GM23248 (cell line): ENCODE data around the gene HM13. TPM values are rescaled to one million over a fixed set of nuclear protein-coding genes. Genes with fewer than 3 reads are reported as not detected.

Source experiments
- DNase-seq: peaks from one replicate; pipeline ENCODE4 v3.0.0-alpha.2; 2015
- H2AFZ ChIP-seq: fragments of 200-600 bp; sonication (generic); 2 replicates; pipeline ENCODE4 v1.6.1; 2016; ENCODE audit warnings: antibody characterized with exemption
- H3F3A ChIP-seq: fragments of 200-600 bp; sonication (generic); 2 replicates; pipeline ENCODE4 v1.6.1; 2016; ENCODE audit warnings: mild to moderate bottlenecking, antibody characterized with exemption, mixed run types; ENCODE audit not compliant: insufficient read depth
- H3K27ac ChIP-seq: fragments of 200-600 bp; sonication (generic); 2 replicates; pipeline ENCODE4 v1.5.1; 2016; ENCODE audit warnings: mild to moderate bottlenecking
- H3K27me3 ChIP-seq: fragments of 200-600 bp; sonication (generic); replicated peaks from 2 replicates; pipeline ENCODE4 v1.6.1; 2016; ENCODE audit warnings: mild to moderate bottlenecking; ENCODE audit not compliant: insufficient read depth
- H3K36me3 ChIP-seq: fragments of 200-600 bp; sonication (generic); 2 replicates; pipeline ENCODE4 v1.6.1; 2016; ENCODE audit warnings: low read depth, mild to moderate bottlenecking
- H3K4me1 ChIP-seq: fragments of 200-600 bp; sonication (generic); 2 replicates; pipeline ENCODE4 v1.6.1; 2016; ENCODE audit warnings: mild to moderate bottlenecking; ENCODE audit not compliant: insufficient read depth
- H3K4me2 ChIP-seq: fragments of 200-600 bp; sonication (generic); one replicate; pipeline ENCODE4 v1.6.1; 2016; ENCODE audit warnings: mild to moderate bottlenecking; ENCODE audit not compliant: unreplicated experiment
- H3K4me3 ChIP-seq: fragments of 200-600 bp; sonication (generic); 2 replicates; pipeline ENCODE4 v1.5.1; 2016; ENCODE audit warnings: mild to moderate bottlenecking
- H3K79me2 ChIP-seq: fragments of 200-600 bp; sonication (generic); 2 replicates; pipeline ENCODE4 v1.6.1; 2016; ENCODE audit warnings: mild to moderate bottlenecking; ENCODE audit not compliant: insufficient read depth
- H3K9ac ChIP-seq: fragments of 200-600 bp; sonication (generic); 2 replicates; pipeline ENCODE4 v1.6.1; 2016; ENCODE audit warnings: mild to moderate bottlenecking
- H3K9me2 ChIP-seq: fragments of 200-600 bp; sonication (generic); 2 replicates; pipeline ENCODE4 v1.6.1; 2016; ENCODE audit warnings: mixed run types, mild to moderate bottlenecking, moderate library complexity; ENCODE audit not compliant: insufficient read depth
- H3K9me3 ChIP-seq: fragments of 200-600 bp; sonication (generic); one replicate; pipeline ENCODE4 v1.6.1; 2017; ENCODE audit warnings: low read depth
- H4K20me1 ChIP-seq: fragments of 200-600 bp; sonication (generic); 2 replicates; pipeline ENCODE4 v1.6.0; 2016; ENCODE audit not compliant: insufficient read depth
- EZH2 ChIP-seq: fragments of 200-600 bp; sonication (generic); IDR thresholded peaks from 2 replicates; pipeline ENCODE4 v1.6.1; 2018; ENCODE audit warnings: antibody characterized with exemption, mild to moderate bottlenecking; ENCODE audit not compliant: insufficient read depth, poor library complexity, severe bottlenecking
- EZH2phosphoT487 ChIP-seq: fragments of 200-600 bp; sonication (generic); IDR thresholded peaks from 2 replicates; pipeline ENCODE4 v1.6.1; 2018; ENCODE audit warnings: antibody characterized with exemption, moderate library complexity, mild to moderate bottlenecking, low read depth; ENCODE audit not compliant: insufficient read depth
- WGBS, 2 experiments: methylation state at CpG; one replicate each; pipeline ENCODE4 v1.1.6; 2015 to 2017; ENCODE audit warnings: low lambda C conversion rate in 2 of 2, low coverage in 1 of 2; ENCODE audit errors: missing lambda C conversion rate in 2 of 2; 5-methylcytosine and 5-hydroxymethylcytosine counted together
- in situ Hi-C: fragments of 300-500 bp; cut with MboI; formaldehyde crosslinking; loops from 2 replicates; pipeline ENCODE4 v1.15.0; 2020
- polyA plus RNA-seq: library from polyadenylated mRNA; unstranded; fragments of >200 nt; fragmentation: Nextera tagmentation; extraction: Ambion mirVana; gene quantifications from 2 replicates; pipeline ENCODE4 v1.2.1, GENCODE V29; 2016
- total RNA-seq: library from RNA; depleted of rRNA; stranded (reverse); fragments of >200 nt; shearing (Covaris generic); gene quantifications from 2 replicates; pipeline ENCODE4 v1.2.3, GENCODE V29; 2014

Gene HM13
- total and polyA plus RNA-seq, 2 experiments from 2014 or later: 117 to 424 TPM

- H3K4me3 ChIP-seq: no peak overlapping the region
- no peaks in the 10 kb centered on the region for H3F3A ChIP-seq
- H3K27me3 ChIP-seq: no peaks in the 10 kb centered on the region
- no peaks in the 10 kb centered on the region for H3K36me3 ChIP-seq
- no peaks in the 10 kb centered on the region for H4K20me1 ChIP-seq
- no peaks in the 10 kb centered on the region for H3K9me3 ChIP-seq
- no peak overlapping the region for H3K4me2 ChIP-seq
- TF ChIP-seq EZH2phosphoT487: no peak
- no peak for TF ChIP-seq EZH2
- no peaks in the 10 kb centered on the region for H3K79me2 ChIP-seq
- H2AFZ ChIP-seq: peak overlapping the region; percentile 47
- DNase-seq: peak; percentile 56
- H3K27ac ChIP-seq: 0 out of 2 replicates have a peak overlapping the region, but pooled peaks have one; percentile 26
- no peaks in the 10 kb centered on the region for H3K4me1 ChIP-seq
- 34 to 36% methylated on average over 7 of the region's 7 CpGs for WGBS, 2 experiments
- no peaks in the 10 kb centered on the region for H3K9me2 ChIP-seq
- in situ Hi-C loops: no loop called here
- peak overlapping the region; percentile 48; the same call in 1 of the 2 replicates for H3K9ac ChIP-seq
These were observed 66.5 kb downstream of the HM13 start for GRCh38 chr20:31580706-31581105.

- Histone ChIP-seq H3K27ac (no peak overlapping the region), H3K9me3 (no peaks in the 10 kb centered on the region), H4K20me1 (no peaks in the 10 kb centered on the region), H3K4me2 (no peak overlapping the region), H3K27me3 (no peaks in the 10 kb centered on the region), H3K36me3 (no peaks in the 10 kb centered on the region), H3K9me2 (no peaks in the 10 kb centered on the region), H2AFZ (peak overlapping the region; percentile 47), H3K9ac (peak overlapping the region; percentile 48; the same call in 1 of the 2 replicates), H3K4me3 (no peak overlapping the region), H3K79me2 (no peaks in the 10 kb centered on the region), H3K4me1 (no peaks in the 10 kb centered on the region), H3F3A (no peaks in the 10 kb centered on the region)
- WGBS, 2 experiments: 80 to 83% methylated on average over 13 of the region's 13 CpGs
- DNase-seq: no peak
- in situ Hi-C loops: no loop called here
- TF ChIP-seq EZH2 (no peak), EZH2phosphoT487 (no peak)
These were observed 67.1 kb downstream of the HM13 start for GRCh38 chr20:31581391-31581790.

DNA sequence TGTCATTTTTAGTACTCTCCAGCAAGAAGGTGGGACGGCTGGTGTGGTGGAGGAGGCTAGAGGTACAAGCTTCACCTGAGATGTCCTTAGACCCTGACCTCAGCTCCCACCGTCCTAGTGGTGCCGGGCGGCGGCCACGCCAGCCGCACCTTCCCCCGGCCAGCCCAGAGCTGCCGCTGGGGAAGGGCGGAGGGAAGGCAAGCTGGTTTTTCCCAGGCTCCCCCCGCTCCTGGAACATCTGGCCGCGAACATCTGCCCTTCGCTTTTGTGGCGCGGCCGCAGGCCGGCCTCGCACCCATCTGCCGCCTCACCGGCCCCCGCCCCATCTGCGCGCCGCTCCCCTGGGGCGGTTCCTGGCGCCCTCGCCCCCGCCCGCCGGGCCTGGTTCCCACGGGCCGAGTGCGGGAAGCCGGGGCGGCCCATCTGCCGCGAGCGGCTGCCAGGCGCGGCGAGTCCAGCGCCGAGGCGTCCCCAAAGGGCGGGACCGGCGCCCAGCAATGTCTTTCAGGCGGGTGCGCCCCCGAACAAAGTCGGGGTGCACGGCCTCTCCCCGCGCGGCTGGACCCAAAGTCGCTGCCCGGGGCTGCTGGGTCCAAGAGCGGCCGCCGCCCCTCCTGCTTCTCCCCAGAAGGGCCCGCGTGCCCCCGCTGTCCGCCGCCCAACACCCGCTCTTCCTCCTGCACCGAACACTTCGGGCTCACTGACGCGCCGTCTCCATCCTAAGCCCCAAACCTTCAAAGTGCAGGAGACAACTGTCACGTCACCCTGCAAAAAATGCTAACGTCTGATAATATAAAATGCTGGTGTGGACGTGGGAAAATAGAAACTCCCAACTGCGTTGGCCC, 73.5 kb downstream of the HM13 start:
- Histone ChIP-seq H3K27ac (peak overlapping the region; percentile 89), H3F3A (peaks cover 29% of the 10 kb centered on the region), H3K36me3 (no peaks in the 10 kb centered on the region), H3K9me2 (no peaks in the 10 kb centered on the region), H3K4me3 (peak overlapping the region; percentile 63), H3K4me1 (peaks cover 21% of the 10 kb centered on the region), H2AFZ (peak overlapping the region; percentile 9; the same call in 1 of the 2 replicates), H3K27me3 (no peaks in the 10 kb centered on the region), H4K20me1 (no peaks in the 10 kb centered on the region), H3K9ac (peak overlapping the region; percentile 92), H3K4me2 (peak overlapping the region; percentile 75), H3K9me3 (no peaks in the 10 kb centered on the region), H3K79me2 (no peaks in the 10 kb centered on the region)
- 2 to 4% methylated on average over 45 to 60 of the region's 76 CpGs for WGBS, 2 experiments
- peak; percentile 92 for DNase-seq
- in situ Hi-C loops: no loop called here
- TF ChIP-seq EZH2 (no peak), EZH2phosphoT487 (no peak)

GRCh38 chr20:31590717-31591225, 76.5 kb downstream of the HM13 start:
- Histone ChIP-seq H3K36me3 (no peaks in the 10 kb centered on the region), H4K20me1 (no peaks in the 10 kb centered on the region)

More at GRCh38 chr20:31590717-31591225, 76.5 kb downstream of the HM13 start:
- DNase-seq: no peak
- Histone ChIP-seq H3K27me3 (no peaks in the 10 kb centered on the region), H3K9me3 (no peaks in the 10 kb centered on the region), H3K4me2 (no peak overlapping the region), H2AFZ (no peak overlapping the region), H3K9ac (no peak overlapping the region), H3K27ac (peak overlapping the region; percentile 89), H3K4me1 (peaks cover 44% of the 10 kb centered on the region), H3K79me2 (no peaks in the 10 kb centered on the region), H3F3A (peaks cover 57% of the 10 kb centered on the region), H3K4me3 (no peak overlapping the region), H3K9me2 (no peaks in the 10 kb centered on the region)
- TF ChIP-seq EZH2 (no peak), EZH2phosphoT487 (no peak)
- WGBS, 2 experiments: 80 to 81% methylated on average over 7 of the region's 7 CpGs
- in situ Hi-C loops: no loop called here
